ENCODE measurements around the gene CHCHD4. TPM values are rescaled to one million over a fixed set of nuclear protein-coding genes. Genes with fewer than 3 reads are reported as not detected.

CHCHD4 gene
- total and polyA plus RNA-seq, 2 of the 13 experiments (the other 11 are each of a cell fraction or from before 2014, with no cell fraction given) = 15.8 to 24.1 TPM

GRCh38 chr3:14169435-14169834 lies 44.8 kb upstream of the CHCHD4 start:
- Histone ChIP-seq H3K4me1 (ENCODE audit: insufficient read depth, low read length) (peaks cover 4% of the 10 kb centered on the region; the same call in 1 of the 2 replicates), H3K79me2 (ENCODE audit: insufficient read depth, low read length) (peaks cover 5% of the 10 kb centered on the region), H3K4me3 (replicated peaks in 1 of 3; ENCODE audit: insufficient read depth in 1 of 3, low read depth in 2 of 3, low read length in 3 of 3) (no peak overlapping the region), H3K27ac (ENCODE audit: extremely low read length, insufficient read depth, low read length) (no peak overlapping the region), H3K27me3 (ENCODE audit: control insufficient read depth in 1 of 2, insufficient read depth in 2 of 2, low read length in 2 of 2) (no peaks in the 10 kb centered on the region), H3K9ac (ENCODE audit: insufficient read depth, low read depth, low read length) (no peak overlapping the region), H4K20me1 (ENCODE audit: insufficient read depth, low read length) (no peaks in the 10 kb centered on the region), H2AFZ (ENCODE audit: low read length) (no peak overlapping the region), H3K9me3 (ENCODE audit: low read length) (no peaks in the 10 kb centered on the region), H3K4me2 (ENCODE audit: low read depth, low read length) (no peak overlapping the region), H3K36me3 (replicated peaks in 1 of 2; ENCODE audit: control insufficient read depth in 1 of 2, insufficient read depth in 2 of 2, low read length in 2 of 2) (peaks cover 21 to 87% of the 10 kb centered on the region in 2 experiments)
- 96% methylated on average over 2 of the region's 2 CpGs for WGBS (ENCODE audit: low lambda C conversion rate)
- no peak for TF ChIP-seq ZBTB39 (CRISPR knock-in tag; IDR thresholded peaks at IDR 0.05)
- no peak for TF ChIP-seq AKAP8 (CRISPR knock-in tag; IDR thresholded peaks at IDR 0.05)
- no peak for TF ChIP-seq ZNF30 (CRISPR knock-in tag; IDR thresholded peaks at IDR 0.05)
- no peak for TF ChIP-seq KLF6 (CRISPR knock-in tag; IDR thresholded peaks at IDR 0.05)
- TF ChIP-seq, protein P1, sequence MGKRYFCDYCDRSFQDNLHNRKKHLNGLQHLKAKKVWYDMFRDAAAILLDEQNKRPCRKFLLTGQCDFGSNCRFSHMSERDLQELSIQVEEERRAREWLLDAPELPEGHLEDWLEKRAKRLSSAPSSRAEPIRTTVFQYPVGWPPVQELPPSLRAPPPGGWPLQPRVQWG (CRISPR knock-in tag; IDR thresholded peaks at IDR 0.05; ENCODE audit: borderline replicate concordance, low read depth) = no peak
- FAIRE-seq (no peak), ATAC-seq (no peak), DNase-seq (ENCODE audit: low spot score) (no peak)
- intact Hi-C loops (cut with micrococcal nuclease; ENCODE audit: unreplicated experiment) = no loop called here
- in situ Hi-C loops (cut with HindIII; ENCODE audit: extremely low pct_ligation_motif_present, low pct_unique_long_range_greater_than_20kb) = no loop called here
- POLR2A ChIA-PET = interaction anchor here (2.6 kb wide), 1 partner anchor 9 kb away, joined by 11 read pairs; the partner anchor contains the start of genes LSM3 and XPC
- BruUV-seq (replicated peaks) = no TSS peak
- CTCF ChIA-PET (ENCODE audit: low intra/inter-chr PET ratio, low total read pairs) = no interaction called here
